ENCODE results near the gene PLEKHG2.

The PLEKHG2 gene

GRCh38 chr19:39384839-39385568 is 27.5 kb upstream of the PLEKHG2 start:
- DNase-seq = no peak

- no peak for DNase-seq
These were observed 26.6 kb upstream of the PLEKHG2 start for GRCh38 chr19:39385629-39386411.

- no peak for DNase-seq
These were observed 25.9 kb upstream of the PLEKHG2 start for GRCh38 chr19:39386557-39386956.

GRCh38 chr19:39388657-39389056 is 23.8 kb upstream of the PLEKHG2 start:
- no peak for DNase-seq

- no peak for DNase-seq
These were observed 22.6 kb upstream of the PLEKHG2 start for GRCh38 chr19:39389631-39390414.

- DNase-seq = no peak
These were observed 22.1 kb upstream of the PLEKHG2 start for GRCh38 chr19:39390451-39390750.

- DNase-seq = peak; percentile 93
These were observed 21.6 kb upstream of the PLEKHG2 start, which contains the start of the genes MED29 and PAF1 for GRCh38 chr19:39390751-39391437. MED29 (plus strand) TSS chr19:39391378; CDS start chr19:39391423, 45 bp downstream. PAF1 (minus strand) TSS chr19:39391106; CDS start chr19:39390864, 242 bp downstream.

GRCh38 chr19:39397360-39398296 is 14.8 kb upstream of the PLEKHG2 start:
- DNase-seq = peak; percentile 97

GRCh38 chr19:39398297-39398864 is 14.1 kb upstream of the PLEKHG2 start:
- peak; percentile 78 for DNase-seq

GRCh38 chr19:39399668-39400050 is 12.8 kb upstream of the PLEKHG2 start:
- no peak for DNase-seq

- DNase-seq = no peak
These were observed 12.4 kb upstream of the PLEKHG2 start for GRCh38 chr19:39400061-39400460.

- no peak for DNase-seq
These were observed 11.4 kb upstream of the PLEKHG2 start for GRCh38 chr19:39401070-39401548.

- DNase-seq = peak; percentile 87
These were observed 10.7 kb upstream of the PLEKHG2 start for GRCh38 chr19:39401549-39402345.

GRCh38 chr19:39402346-39403300 is 9.8 kb upstream of the PLEKHG2 start:
- peak; percentile 91 for DNase-seq

GRCh38 chr19:39403331-39404312 is 8.8 kb upstream of the PLEKHG2 start:
- peak; percentile 96 for DNase-seq

- no peak for DNase-seq
These were observed 7.1 kb upstream of the PLEKHG2 start for GRCh38 chr19:39405261-39405957.
